Measurements from ENCODE around the gene PCTP. TPM values are rescaled to one million over a fixed set of nuclear protein-coding genes. Genes with fewer than 3 reads are reported as not detected.
A peak's percentile ranks its signal among the peaks of the same experiment; 100 is the strongest.

PCTP gene
- total and polyA plus RNA-seq, 12 donors: 7.2 to 31.7 (median 13.1) TPM

- WGBS, 4 donors: 60 to 71% (median 65%) methylated on average over 3 of the region's 3 CpGs
- Histone ChIP-seq H3K27me3 (no peaks in the 10 kb centered on the region), H3K27ac (no peak overlapping the region), H3K9me3 (replicated peaks in 1 of 3) (no peaks in the 10 kb centered on the region), H3K4me1 (replicated peaks in 1 of 2) (no peaks in the 10 kb centered on the region), H3K4me3 (no peak overlapping the region), H3K36me3 (replicated peaks in 1 of 2) (no peaks in the 10 kb centered on the region)
- TF ChIP-seq POLR2A (IDR thresholded peaks at IDR 0.05): no peak
- TF ChIP-seq, protein P1, sequence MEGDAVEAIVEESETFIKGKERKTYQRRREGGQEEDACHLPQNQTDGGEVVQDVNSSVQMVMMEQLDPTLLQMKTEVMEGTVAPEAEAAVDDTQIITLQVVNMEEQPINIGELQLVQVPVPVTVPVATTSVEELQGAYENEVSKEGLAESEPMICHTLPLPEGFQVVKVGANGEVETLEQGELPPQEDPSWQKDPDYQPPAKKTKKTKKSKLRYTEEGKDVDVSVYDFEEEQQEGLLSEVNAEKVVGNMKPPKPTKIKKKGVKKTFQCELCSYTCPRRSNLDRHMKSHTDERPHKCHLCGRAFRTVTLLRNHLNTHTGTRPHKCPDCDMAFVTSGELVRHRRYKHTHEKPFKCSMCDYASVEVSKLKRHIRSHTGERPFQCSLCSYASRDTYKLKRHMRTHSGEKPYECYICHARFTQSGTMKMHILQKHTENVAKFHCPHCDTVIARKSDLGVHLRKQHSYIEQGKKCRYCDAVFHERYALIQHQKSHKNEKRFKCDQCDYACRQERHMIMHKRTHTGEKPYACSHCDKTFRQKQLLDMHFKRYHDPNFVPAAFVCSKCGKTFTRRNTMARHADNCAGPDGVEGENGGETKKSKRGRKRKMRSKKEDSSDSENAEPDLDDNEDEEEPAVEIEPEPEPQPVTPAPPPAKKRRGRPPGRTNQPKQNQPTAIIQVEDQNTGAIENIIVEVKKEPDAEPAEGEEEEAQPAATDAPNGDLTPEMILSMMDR (IDR thresholded peaks at IDR 0.05): no peak
- DNase-seq: no peak
- intact Hi-C loops (cut with DNase I): no loop called here
These were observed 61.5 kb downstream of the PCTP start for GRCh38 chr17:55812323-55812722.

DNA sequence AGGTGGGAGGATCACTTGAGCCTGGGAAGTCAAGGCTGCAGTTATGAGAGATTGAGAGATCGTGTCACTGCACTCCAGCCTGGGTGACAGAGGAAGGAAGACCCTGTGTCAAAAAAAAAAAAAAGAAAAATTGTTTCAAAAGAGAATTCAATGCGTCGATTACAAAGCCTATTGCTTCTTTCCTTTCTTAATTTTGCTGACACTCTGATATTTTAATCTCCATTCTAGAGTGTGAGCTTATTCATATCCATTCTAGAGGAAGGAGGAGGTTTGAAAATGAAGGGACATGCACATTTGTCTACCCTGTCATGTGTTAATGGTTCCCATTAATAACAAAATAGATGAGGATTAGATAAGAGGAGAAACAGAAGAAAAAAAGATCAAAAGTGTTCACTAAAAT, 63.1 kb downstream of the PCTP start:
- H3K4me1 ChIP-seq (replicated peaks in 1 of 2): no peaks in the 10 kb centered on the region
- H3K27ac ChIP-seq: no peak overlapping the region
- no peaks in the 10 kb centered on the region for H3K36me3 ChIP-seq (replicated peaks in 1 of 2)
- no peak for TF ChIP-seq POLR2A (IDR thresholded peaks at IDR 0.05)
- TF ChIP-seq, protein P1 (IDR thresholded peaks at IDR 0.05): no peak
- 73 to 87% (median 80%) methylated on average over 3 of the region's 3 CpGs for WGBS, 4 donors
- H3K4me3 ChIP-seq: no peak overlapping the region
- intact Hi-C loops (cut with DNase I): no loop called here
- no peak for DNase-seq
- H3K27me3 ChIP-seq: no peaks in the 10 kb centered on the region
- no peaks in the 10 kb centered on the region for H3K9me3 ChIP-seq (replicated peaks in 1 of 3)

GRCh38 chr17:55814377-55814776, 63.5 kb downstream of the PCTP start:
- Histone ChIP-seq H3K9me3 (replicated peaks in 1 of 3) (no peaks in the 10 kb centered on the region), H3K27me3 (no peaks in the 10 kb centered on the region), H3K4me1 (replicated peaks in 1 of 2) (no peaks in the 10 kb centered on the region), H3K27ac (no peak overlapping the region), H3K36me3 (replicated peaks in 1 of 2) (no peaks in the 10 kb centered on the region), H3K4me3 (no peak overlapping the region)
- intact Hi-C loops (cut with DNase I): no loop called here
- TF ChIP-seq POLR2A (IDR thresholded peaks at IDR 0.05): no peak
- TF ChIP-seq, protein P1 (IDR thresholded peaks at IDR 0.05): no peak
- peak in 5 of 7 donors; percentile 10 to 60 (median 36) for DNase-seq
- 29 to 47% (median 43%) methylated on average over 5 to 6 of the region's 6 CpGs for WGBS, 4 donors

DNA sequence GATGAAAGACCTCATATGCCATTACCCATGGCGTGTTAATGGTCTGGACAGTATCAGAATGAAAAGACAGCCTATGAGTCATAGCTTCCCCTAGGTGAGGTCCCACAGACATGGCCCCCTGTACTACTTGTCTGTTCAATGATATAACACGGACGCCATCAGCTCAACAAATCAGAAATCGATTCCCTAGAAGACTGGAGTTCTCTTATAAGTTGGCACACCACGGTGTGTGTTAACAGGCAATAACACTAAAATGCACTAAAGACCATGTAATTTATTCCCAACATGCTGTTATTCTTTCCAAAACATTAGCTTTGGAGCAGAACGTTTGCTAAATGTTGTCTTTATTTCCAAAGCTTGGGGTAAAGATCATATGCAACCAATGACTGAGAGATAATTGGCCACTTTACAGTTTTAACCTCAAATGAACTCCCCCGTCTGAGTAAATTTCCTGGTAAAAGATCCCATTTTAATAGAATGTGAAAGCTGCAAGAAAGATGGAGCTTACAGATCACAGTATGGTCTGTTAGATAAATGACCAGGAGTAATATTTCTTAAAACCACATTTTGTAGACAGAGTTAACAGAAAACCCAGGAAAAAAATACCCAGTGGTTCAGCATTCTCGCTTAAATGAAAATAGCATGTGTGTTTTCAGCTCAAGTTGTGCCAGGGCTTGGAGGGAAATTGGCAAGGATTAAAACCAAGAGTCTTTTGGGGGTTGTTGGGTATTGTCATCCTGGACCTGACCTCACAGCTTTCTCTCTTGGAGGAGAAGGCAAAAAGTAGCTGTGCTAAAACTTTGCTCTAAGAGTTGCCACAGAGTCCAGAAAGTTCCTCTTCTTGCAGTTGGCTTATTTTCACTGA, 65.9 kb downstream of the PCTP start:
- intact Hi-C loops (cut with DNase I): no loop called here
- H3K4me3 ChIP-seq: no peak overlapping the region
- H3K27ac ChIP-seq: no peak overlapping the region
- H3K27me3 ChIP-seq: no peaks in the 10 kb centered on the region
- WGBS, 4 donors: 66 to 78% (median 73%) methylated on average over 8 of the region's 8 CpGs
- H3K36me3 ChIP-seq (replicated peaks in 1 of 2): no peaks in the 10 kb centered on the region
- H3K4me1 ChIP-seq (replicated peaks in 1 of 2): no peaks in the 10 kb centered on the region
- TF ChIP-seq POLR2A (IDR thresholded peaks at IDR 0.05): no peak
- TF ChIP-seq, protein P1 (IDR thresholded peaks at IDR 0.05): no peak
- H3K9me3 ChIP-seq (replicated peaks in 1 of 3): peaks cover 0 to 8% (median 0%) of the 10 kb centered on the region in 3 donors
- DNase-seq: no peak
